Ectodermal cell (in vitro differentiated cells): ENCODE results near the gene NUP43.
"Not testable (repeated sequence)": the region's sequence is repeated elsewhere in the genome, so short reads cannot be mapped to it uniquely, and the experiment has no call there.

Experiments used
- H3K27ac ChIP-seq: 2 replicates; pipeline ENCODE4 v1.7.0; 2013; ENCODE audit warnings: mild to moderate bottlenecking, low read depth, low read length; ENCODE audit not compliant: insufficient read depth, poor library complexity, severe bottlenecking
- H3K27me3 ChIP-seq: 2 replicates; pipeline ENCODE4 v1.7.0; 2013; ENCODE audit warnings: mild to moderate bottlenecking, low read length; ENCODE audit not compliant: insufficient read depth, control insufficient read depth, poor library complexity, severe bottlenecking
- H3K36me3 ChIP-seq: one replicate; pipeline ENCODE4 v1.7.0; 2013; ENCODE audit warnings: low read length; ENCODE audit not compliant: control insufficient read depth, insufficient read depth
- H3K4me1 ChIP-seq: one replicate; pipeline ENCODE4 v1.7.0; 2013; ENCODE audit warnings: low read length; ENCODE audit not compliant: control insufficient read depth, insufficient read depth
- H3K4me3 ChIP-seq: 2 replicates; pipeline ENCODE4 v1.7.0; 2013; ENCODE audit warnings: low read depth, low read length, control low read depth; ENCODE audit not compliant: insufficient read depth
- H3K9me3 ChIP-seq: 2 replicates; pipeline ENCODE4 v1.7.0; 2013; ENCODE audit warnings: mild to moderate bottlenecking, low read length, moderate library complexity; ENCODE audit not compliant: control insufficient read depth
- WGBS, 2 experiments: methylation state at CpG; one replicate each; pipeline ENCODE4 v1.1.7; 2013; ENCODE audit warnings: missing lambda C conversion rate in 2 of 2; 5-methylcytosine and 5-hydroxymethylcytosine counted together

NUP43 gene

GRCh38 chr6:149749594-149750135 is 3.3 kb upstream of the NUP43 start, which contains the start of gene PCMT1:
Gene PCMT1 (plus strand): TSS chr6:149749741. CDS start chr6:149749902, 161 bp downstream.
- 0 to 1% methylated on average over 60 of the region's 60 CpGs for WGBS, 2 experiments
- peaks cover 5% of the 10 kb centered on the region for H3K4me1 ChIP-seq
- H3K27ac ChIP-seq: peak within 1 kb of the TSS; percentile 83
- H3K36me3 ChIP-seq: no peaks in the 10 kb centered on the region
- H3K4me3 ChIP-seq: peak within 1 kb of the TSS; percentile 97
- no peaks in the 10 kb centered on the region for H3K27me3 ChIP-seq
- H3K9me3 ChIP-seq: no peaks in the 10 kb centered on the region

- WGBS, 2 experiments: 0 to 1% methylated on average over 25 of the region's 38 CpGs
Observed at GRCh38 chr6:149749082-149749593, 2.8 kb upstream of the NUP43 start.

GRCh38 chr6:149745252-149745651 is 1.1 kb downstream of the NUP43 start:
- Histone ChIP-seq H3K36me3 (peaks cover 24% of the 10 kb centered on the region), H3K4me3 (peak overlapping the region; percentile 88)
- not testable (repeated sequence) for H3K27me3 ChIP-seq, H3K27ac ChIP-seq, H3K9me3 ChIP-seq, H3K4me1 ChIP-seq
- 89 to 93% methylated on average over 9 of the region's 10 CpGs for WGBS, 2 experiments

More at GRCh38 chr6:149749082-149749593, 2.8 kb upstream of the NUP43 start:
- H3K27me3 ChIP-seq, H3K36me3 ChIP-seq, H3K4me1 ChIP-seq, H3K9me3 ChIP-seq: not testable (repeated sequence)
- H3K27ac ChIP-seq: peak overlapping the region; percentile 57
- peak overlapping the region; percentile 97 for H3K4me3 ChIP-seq

GRCh38 chr6:149734915-149735314 is 11.4 kb downstream of the NUP43 start:
- Histone ChIP-seq H3K4me3 (no peak overlapping the region), H3K9me3 (no peaks in the 10 kb centered on the region), H3K36me3 (peaks cover 51% of the 10 kb centered on the region), H3K27me3 (no peaks in the 10 kb centered on the region), H3K4me1 (no peaks in the 10 kb centered on the region), H3K27ac (no peak overlapping the region)
- WGBS, 2 experiments: 91 to 100% methylated on average over 1 of the region's 1 CpG

GRCh38 chr6:149733089-149733720 is 13.1 kb downstream of the NUP43 start:
- Histone ChIP-seq H3K4me3 (no peak overlapping the region), H3K27ac (no peak overlapping the region), H3K9me3 (no peaks in the 10 kb centered on the region), H3K27me3 (no peaks in the 10 kb centered on the region), H3K4me1 (no peaks in the 10 kb centered on the region), H3K36me3 (peaks cover 53% of the 10 kb centered on the region)
- WGBS, 2 experiments: 91 to 95% methylated on average over 2 of the region's 2 CpGs

GRCh38 chr6:149729824-149730223 is 16.5 kb downstream of the NUP43 start:
- Histone ChIP-seq H3K36me3 (peaks cover 35% of the 10 kb centered on the region), H3K27ac (no peak overlapping the region), H3K4me3 (no peak overlapping the region), H3K4me1 (no peaks in the 10 kb centered on the region), H3K9me3 (no peaks in the 10 kb centered on the region), H3K27me3 (no peaks in the 10 kb centered on the region)
- WGBS, 2 experiments: 91 to 92% methylated on average over 8 of the region's 8 CpGs

GRCh38 chr6:149728499-149729234 is 17.7 kb downstream of the NUP43 start:
- H3K27ac ChIP-seq: no peak overlapping the region
- H3K4me1 ChIP-seq: no peaks in the 10 kb centered on the region
- peaks cover 28% of the 10 kb centered on the region for H3K36me3 ChIP-seq
- no peaks in the 10 kb centered on the region for H3K9me3 ChIP-seq
- no peak overlapping the region for H3K4me3 ChIP-seq
- WGBS, 2 experiments: 94% methylated on average over 5 of the region's 5 CpGs
- no peaks in the 10 kb centered on the region for H3K27me3 ChIP-seq

- no peak overlapping the region for H3K4me3 ChIP-seq
- H3K4me1 ChIP-seq: no peaks in the 10 kb centered on the region
- 95 to 99% methylated on average over 4 of the region's 4 CpGs for WGBS, 2 experiments
- no peaks in the 10 kb centered on the region for H3K9me3 ChIP-seq
- no peak overlapping the region for H3K27ac ChIP-seq
- H3K27me3 ChIP-seq: no peaks in the 10 kb centered on the region
- peaks cover 24% of the 10 kb centered on the region for H3K36me3 ChIP-seq
Observed at GRCh38 chr6:149727793-149728498, 18.4 kb downstream of the NUP43 start.

- no peak overlapping the region for H3K27ac ChIP-seq
- H3K27me3 ChIP-seq: no peaks in the 10 kb centered on the region
- WGBS, 2 experiments: 92 to 94% methylated on average over 3 of the region's 3 CpGs
- no peaks in the 10 kb centered on the region for H3K4me1 ChIP-seq
- no peaks in the 10 kb centered on the region for H3K9me3 ChIP-seq
- H3K36me3 ChIP-seq: peaks cover 24% of the 10 kb centered on the region
- H3K4me3 ChIP-seq: no peak overlapping the region
Observed at GRCh38 chr6:149725785-149726184, 20.5 kb downstream of the NUP43 start.
